ENCODE data around the gene DIAPH1. TPM values are rescaled to one million over a fixed set of nuclear protein-coding genes. Genes with fewer than 3 reads are reported as not detected.

The DIAPH1 gene
- total RNA-seq, 1 experiment from 2014 or later, result 117 TPM

DNA sequence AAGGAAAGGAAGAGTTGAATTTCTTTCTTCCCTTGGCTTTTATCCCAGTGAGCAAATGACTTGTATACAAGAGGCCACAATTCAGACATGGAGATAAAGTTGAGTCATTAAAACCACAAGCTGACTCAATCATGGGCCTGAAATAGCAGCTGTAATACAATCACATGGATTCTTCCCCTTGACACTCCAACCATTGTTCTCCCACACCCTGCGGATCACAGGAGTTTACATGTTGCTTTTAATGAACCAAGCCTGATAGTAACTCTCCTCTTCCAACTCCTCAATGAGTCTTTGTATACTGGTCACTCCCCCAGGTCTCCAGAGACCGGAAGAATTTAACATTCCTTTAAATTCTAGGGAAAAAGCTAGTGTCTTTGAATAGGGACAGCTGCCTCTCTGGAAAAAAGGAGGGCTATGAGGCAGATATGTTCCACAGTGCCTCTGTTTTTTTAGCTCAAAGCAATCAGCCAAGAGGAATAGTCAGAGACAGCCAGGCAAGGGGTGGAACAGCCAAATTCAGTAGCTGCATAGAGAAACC is 97.5 kb downstream of the DIAPH1 start:
- Histone ChIP-seq H3K27ac (ENCODE audit: insufficient read length, low read depth, low read length) (no peak overlapping the region), H3K9ac (ENCODE audit: extremely low read depth, insufficient read length, low read length) (no peak overlapping the region), H3K23me2 (ENCODE audit: insufficient read length, low read depth, low read length, poor library complexity, severe bottlenecking) (no peaks in the 10 kb centered on the region), H2BK15ac (ENCODE audit: low read depth, low read length) (no peak overlapping the region), H3K79me2 (ENCODE audit: insufficient read depth, low read length) (no peaks in the 10 kb centered on the region), H3K4ac (ENCODE audit: low read depth, low read length) (no peak overlapping the region), H3K79me1 (ENCODE audit: insufficient read depth, low read depth, low read length, poor library complexity, severe bottlenecking) (peaks cover 2% of the 10 kb centered on the region), H4K8ac (replicated peaks; ENCODE audit: insufficient read length, low read depth, low read length) (no peak overlapping the region), H3K56ac (ENCODE audit: insufficient read length, low read depth, low read length) (no peak overlapping the region), H2BK5ac (ENCODE audit: insufficient read length, low read length) (no peak overlapping the region), H2BK20ac (ENCODE audit: low read depth, low read length, poor library complexity, severe bottlenecking) (no peak overlapping the region), H2AFZ (ENCODE audit: low read length) (no peak overlapping the region), H2BK120ac (ENCODE audit: low read depth, low read length, poor library complexity, severe bottlenecking) (no peak overlapping the region), H3K23ac (ENCODE audit: insufficient read length, low read depth, low read length) (no peak overlapping the region), H3K9me3 (ENCODE audit: control insufficient read depth, low read depth, low read length) (no peaks in the 10 kb centered on the region), H4K5ac (ENCODE audit: insufficient read length, low read depth, low read length) (no peak overlapping the region), H3T11ph (ENCODE audit: low read length) (no peak overlapping the region), H3K18ac (ENCODE audit: insufficient read length, low read depth, low read length) (no peak overlapping the region), H2BK12ac (ENCODE audit: insufficient read length, low read depth, low read length) (no peak overlapping the region), H3K4me1 (ENCODE audit: insufficient read depth, low read length) (no peaks in the 10 kb centered on the region; the same call in 1 of the 2 replicates), H3K14ac (ENCODE audit: insufficient read depth, low read length) (no peak overlapping the region), H3K4me2 (ENCODE audit: insufficient read depth, insufficient read length, low read length) (no peak overlapping the region), H4K20me1 (ENCODE audit: control insufficient read depth, insufficient read depth, insufficient read length) (no peaks in the 10 kb centered on the region), H2AK5ac (ENCODE audit: insufficient read length, low read length) (no peak overlapping the region), H4K91ac (ENCODE audit: insufficient read length, low read depth, low read length) (no peak overlapping the region), H3K27me3 (ENCODE audit: insufficient read depth, low read length) (no peaks in the 10 kb centered on the region)
- H3K4me3 Mint-ChIP-seq, result no peak overlapping the region
- peaks cover 20 to 21% of the 10 kb centered on the region in 2 experiments for H3K4me1 Mint-ChIP-seq
- H3K27ac Mint-ChIP-seq, result no peak overlapping the region
- peaks cover 36 to 96% (median 60%) of the 10 kb centered on the region in 3 experiments; a peak in 6 of 7 replicates for H3K36me3 Mint-ChIP-seq (ENCODE audit: insufficient read depth in 1 of 3, low read depth in 3 of 3)
- no CpG with 5 or more reads among the region's 2 CpGs for WGBS (ENCODE audit: extremely low coverage, insufficient read length, low lambda C conversion rate)
- no peaks in the 10 kb centered on the region; the same call in 1 of the 2 replicates for H3K27me3 Mint-ChIP-seq (ENCODE audit: low read depth)
- H3K9me3 Mint-ChIP-seq, result no peaks in the 10 kb centered on the region
- TF ChIP-seq CTCF (conservative IDR thresholded peaks at IDR 0.05), result no peak
- no peak for DNase-seq

Data from H9 (cell line).